GM12892 (cell line): ENCODE results near the gene ICE2.

Source experiments
- DNase-seq: peaks from one replicate; pipeline ENCODE4 v3.0.0; 2011; ENCODE audit not compliant: insufficient read length
- FAIRE-seq: peaks from 2 replicates; lab custom pipeline; 2011; peaks lifted over from hg19 to GRCh38; lab: Jason Lieb, UNC
- POLR2A ChIP-seq: IDR thresholded peaks from 2 replicates; pipeline ENCODE4 v1.6.1; 2011; ENCODE audit warnings: low read depth, low read length, control low read depth
- POLR2AphosphoS5 ChIP-seq: IDR thresholded peaks from 2 replicates; pipeline ENCODE4 v1.6.1; 2011; ENCODE audit warnings: low read depth, low read length, control low read depth
- TAF1 ChIP-seq: IDR thresholded peaks from 2 replicates; pipeline ENCODE4 v1.6.1; 2011; ENCODE audit warnings: low read depth, mild to moderate bottlenecking, control low read depth, low read length, borderline replicate concordance

The ICE2 gene

GRCh38 chr15:60371175-60372051 is 107.5 kb downstream of the ICE2 start:
- no peak for TF ChIP-seq TAF1
- TF ChIP-seq POLR2A = no peak
- no peak for TF ChIP-seq POLR2AphosphoS5
- FAIRE-seq (no peak), DNase-seq (no peak)

GRCh38 chr15:60370869-60371136 is 108.1 kb downstream of the ICE2 start:
- no peak for TF ChIP-seq POLR2A
- TF ChIP-seq TAF1 = no peak
- TF ChIP-seq POLR2AphosphoS5 = no peak
- FAIRE-seq = no peak
- no peak for DNase-seq

- FAIRE-seq = no peak
- TF ChIP-seq TAF1 (no peak), POLR2AphosphoS5 (no peak), POLR2A (no peak)
- no peak for DNase-seq
Measured at GRCh38 chr15:60370105-60370868, 108.7 kb downstream of the ICE2 start.

- no peak for DNase-seq
- no peak for FAIRE-seq
- no peak for TF ChIP-seq TAF1
Measured at GRCh38 chr15:60369696-60370095, 109.2 kb downstream of the ICE2 start.
